A673 (cell line): ENCODE results near the gene TAF5L. TPM values are rescaled to one million over a fixed set of nuclear protein-coding genes. Genes with fewer than 3 reads are reported as not detected.

ENCODE experiments used
- BruUV-seq: library from RNA; stranded (reverse); fragments of 400-500 nt; replicated peaks from 2 replicates; lab custom pipeline; 2021; lab: Mats Ljungman, UMichigan
- CTCF ChIA-PET: fragments of 300-600 bp; sonication (Branson Sonifier 250); formaldehyde crosslinking; loops from one replicate; lab custom pipeline; 2022; ENCODE audit warnings: antibody characterized with exemption; lab: Charles Lee
- POLR2A ChIA-PET: fragments of 300-600 bp; sonication (Branson Sonifier 250); formaldehyde crosslinking; loops from one replicate; lab custom pipeline; 2022; ENCODE audit warnings: antibody characterized with exemption; ENCODE audit not compliant: low non-redundant PET; lab: Charles Lee
- DNase-seq: peaks from one replicate; pipeline ENCODE4 v3.0.0-alpha.2; 2015; ENCODE audit warnings: low spot score
- H3K27ac ChIP-seq: fragments of 200-600 bp; sonication (generic); 2 replicates; pipeline ENCODE4 v1.5.1; 2016; ENCODE audit warnings: mixed run types, low read depth, mild to moderate bottlenecking, mixed read lengths, antibody characterized with exemption, low read length; ENCODE audit not compliant: poor library complexity, severe bottlenecking
- H3K27me3 ChIP-seq: fragments of 200-600 bp; sonication (generic); replicated peaks from 2 replicates; pipeline ENCODE4 v1.6.1; 2017; ENCODE audit warnings: mixed run types, low read depth, mild to moderate bottlenecking, mixed read lengths, antibody characterized with exemption, low read length; ENCODE audit not compliant: insufficient read depth, poor library complexity
- H3K36me3 ChIP-seq: fragments of 200-600 bp; sonication (generic); 2 replicates; pipeline ENCODE4 v1.6.1; 2016; ENCODE audit warnings: mixed run types, mild to moderate bottlenecking, mixed read lengths, antibody characterized with exemption, low read length; ENCODE audit not compliant: insufficient read depth, poor library complexity, severe bottlenecking
- H3K4me1 ChIP-seq: fragments of 200-600 bp; sonication (generic); 2 replicates; pipeline ENCODE4 v1.6.1; 2017; ENCODE audit warnings: mixed run types, mild to moderate bottlenecking, mixed read lengths, antibody characterized with exemption, low read length; ENCODE audit not compliant: insufficient read depth, poor library complexity, severe bottlenecking
- H3K4me3 ChIP-seq: fragments of 200-600 bp; sonication (generic); 2 replicates; pipeline ENCODE4 v1.5.1; 2016; ENCODE audit warnings: low read depth, mixed run types, mild to moderate bottlenecking, mixed read lengths, low read length; ENCODE audit not compliant: poor library complexity, severe bottlenecking
- H3K9me3 ChIP-seq: fragments of 200-600 bp; sonication (generic); 2 replicates; pipeline ENCODE4 v1.6.1; 2016; ENCODE audit warnings: mixed run types, low read depth, mild to moderate bottlenecking, mixed read lengths, antibody characterized with exemption, low read length; ENCODE audit not compliant: poor library complexity, severe bottlenecking
- EZH2 ChIP-seq: fragments of 200-600 bp; sonication (generic); IDR thresholded peaks from 2 replicates; pipeline ENCODE4 v1.6.1; 2017; ENCODE audit warnings: borderline replicate concordance, low read depth, mild to moderate bottlenecking, mixed read lengths, antibody characterized with exemption, low read length; ENCODE audit not compliant: poor library complexity, severe bottlenecking
- intact Hi-C: fragments of 100-400 bp; cut with micrococcal nuclease; formaldehyde crosslinking; loops from one replicate; pipeline ENCODE4 v1.10.0; 2022; ENCODE audit not compliant: unreplicated experiment
- total RNA-seq: library from RNA; stranded (reverse); gene quantifications from 2 replicates; pipeline ENCODE4 v1.2.3, GENCODE V29; 2021
- TF ChIP-seq, protein P1 (sequence below): fragments of 300-800, 200-600 bp; sonication (generic); conservative IDR thresholded peaks from 2 replicates; pipeline ENCODE4 v1.5.1; 2017; ENCODE audit warnings: low read depth, mild to moderate bottlenecking, antibody characterized with exemption, low read length, moderate library complexity, mixed read lengths

The TAF5L gene
- total RNA-seq, 1 experiment from 2014 or later = 33.4 TPM

DNA sequence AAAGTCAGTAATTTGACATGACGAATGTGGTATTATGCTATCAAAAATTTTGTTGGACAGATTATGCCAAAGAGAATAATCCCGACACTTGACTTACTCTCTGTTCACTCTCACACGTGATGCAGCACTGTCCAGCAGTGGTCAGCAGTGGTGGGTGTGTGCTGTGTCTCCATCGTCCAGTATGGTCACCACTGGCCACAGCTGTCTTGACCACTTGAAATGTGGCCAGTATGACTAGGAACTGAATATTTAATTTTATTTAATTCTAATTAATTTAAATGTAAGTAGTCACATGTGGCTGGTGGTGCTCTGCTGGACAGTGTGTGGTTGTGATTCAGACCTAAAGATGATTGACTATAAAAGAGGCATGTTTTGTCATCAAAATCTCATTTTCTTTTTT, 24.1 kb upstream of the TAF5L start:
- H3K4me1 ChIP-seq = no peaks in the 10 kb centered on the region
- ChIA-PET CTCF (no interaction called here), POLR2A (no interaction called here)
- TF ChIP-seq EZH2 = no peak
- TF ChIP-seq, protein P1, sequence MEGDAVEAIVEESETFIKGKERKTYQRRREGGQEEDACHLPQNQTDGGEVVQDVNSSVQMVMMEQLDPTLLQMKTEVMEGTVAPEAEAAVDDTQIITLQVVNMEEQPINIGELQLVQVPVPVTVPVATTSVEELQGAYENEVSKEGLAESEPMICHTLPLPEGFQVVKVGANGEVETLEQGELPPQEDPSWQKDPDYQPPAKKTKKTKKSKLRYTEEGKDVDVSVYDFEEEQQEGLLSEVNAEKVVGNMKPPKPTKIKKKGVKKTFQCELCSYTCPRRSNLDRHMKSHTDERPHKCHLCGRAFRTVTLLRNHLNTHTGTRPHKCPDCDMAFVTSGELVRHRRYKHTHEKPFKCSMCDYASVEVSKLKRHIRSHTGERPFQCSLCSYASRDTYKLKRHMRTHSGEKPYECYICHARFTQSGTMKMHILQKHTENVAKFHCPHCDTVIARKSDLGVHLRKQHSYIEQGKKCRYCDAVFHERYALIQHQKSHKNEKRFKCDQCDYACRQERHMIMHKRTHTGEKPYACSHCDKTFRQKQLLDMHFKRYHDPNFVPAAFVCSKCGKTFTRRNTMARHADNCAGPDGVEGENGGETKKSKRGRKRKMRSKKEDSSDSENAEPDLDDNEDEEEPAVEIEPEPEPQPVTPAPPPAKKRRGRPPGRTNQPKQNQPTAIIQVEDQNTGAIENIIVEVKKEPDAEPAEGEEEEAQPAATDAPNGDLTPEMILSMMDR = no peak
- H3K27ac ChIP-seq = no peak overlapping the region
- no peaks in the 10 kb centered on the region for H3K9me3 ChIP-seq
- no peak for DNase-seq
- H3K4me3 ChIP-seq = no peak overlapping the region
- H3K36me3 ChIP-seq = peaks cover 71% of the 10 kb centered on the region
- no peaks in the 10 kb centered on the region for H3K27me3 ChIP-seq
- intact Hi-C loops = no loop called here
- BruUV-seq = no TSS peak

DNA sequence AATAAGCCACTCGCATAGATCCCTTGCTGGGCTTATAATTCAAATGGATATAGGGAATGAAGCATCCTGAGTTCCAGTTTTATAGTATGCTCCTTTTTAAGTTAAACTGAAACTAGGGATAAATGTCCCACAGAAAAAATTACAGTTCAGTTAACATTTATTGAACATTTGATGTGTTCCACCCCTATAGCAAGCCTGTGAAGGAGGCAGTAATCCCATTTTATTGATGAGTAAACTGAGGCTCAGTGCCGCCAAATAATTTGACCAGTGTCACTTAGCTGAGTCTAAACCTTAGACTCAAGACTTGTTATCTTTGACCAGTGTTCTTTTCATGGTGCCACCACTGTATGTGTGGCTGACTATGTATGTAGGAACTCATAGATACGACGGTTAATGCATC, 22.5 kb upstream of the TAF5L start:
- Histone ChIP-seq H3K9me3 (no peaks in the 10 kb centered on the region), H3K4me3 (no peak overlapping the region), H3K27ac (no peak overlapping the region), H3K4me1 (no peaks in the 10 kb centered on the region), H3K36me3 (peaks cover 75% of the 10 kb centered on the region), H3K27me3 (no peaks in the 10 kb centered on the region)
- intact Hi-C loops = no loop called here
- DNase-seq = no peak
- TF ChIP-seq, protein P1 = no peak
- no peak for TF ChIP-seq EZH2
- BruUV-seq = no TSS peak
- ChIA-PET POLR2A (interaction anchor here (0.6 kb wide), 1 partner anchor 11 kb away, joined by 5 read pairs; no protein-coding TSS in a partner anchor), CTCF (no interaction called here)

DNA sequence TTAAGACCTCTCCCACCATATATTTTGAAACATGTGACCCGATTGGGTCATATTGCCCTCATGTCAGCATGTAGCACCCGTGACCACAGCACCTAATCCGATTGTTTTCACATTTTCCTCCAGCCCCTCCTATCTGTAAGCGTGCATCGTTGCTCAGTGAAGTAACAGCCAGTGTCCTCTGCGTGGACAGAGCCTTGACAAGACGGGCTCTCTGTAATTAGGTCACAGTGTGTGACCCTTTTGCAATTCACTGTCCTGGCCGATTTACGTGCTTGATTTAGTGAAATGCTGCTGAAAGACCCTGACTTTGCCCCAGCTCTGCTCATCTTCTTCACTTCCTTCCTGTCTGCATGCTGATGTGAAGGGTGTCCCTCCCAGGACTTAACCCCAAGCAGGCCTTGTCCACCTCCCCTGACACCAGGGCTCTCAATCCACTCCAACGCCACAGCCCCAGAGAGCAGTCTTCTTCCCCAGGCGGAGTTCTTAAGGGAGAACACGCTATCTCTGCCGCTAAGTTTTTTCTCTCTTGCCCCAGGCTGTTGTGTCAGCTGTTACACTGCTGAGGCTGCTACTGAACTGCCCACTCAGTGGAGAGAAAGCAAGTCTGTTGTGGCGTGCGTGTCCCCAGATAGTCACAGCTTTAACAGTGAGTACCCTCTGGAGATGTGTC, 19.5 kb upstream of the TAF5L start:
- Histone ChIP-seq H3K36me3 (peaks cover 62% of the 10 kb centered on the region), H3K4me3 (no peak overlapping the region), H3K9me3 (no peaks in the 10 kb centered on the region), H3K27ac (no peak overlapping the region), H3K27me3 (no peaks in the 10 kb centered on the region), H3K4me1 (no peaks in the 10 kb centered on the region)
- CTCF ChIA-PET = no interaction called here
- TF ChIP-seq EZH2 = no peak
- TF ChIP-seq, protein P1 = no peak
- BruUV-seq = no TSS peak
- intact Hi-C loops = no loop called here
- DNase-seq = no peak
- POLR2A ChIA-PET = no interaction called here
